ENCODE measurements around the gene ABR.

DNA sequence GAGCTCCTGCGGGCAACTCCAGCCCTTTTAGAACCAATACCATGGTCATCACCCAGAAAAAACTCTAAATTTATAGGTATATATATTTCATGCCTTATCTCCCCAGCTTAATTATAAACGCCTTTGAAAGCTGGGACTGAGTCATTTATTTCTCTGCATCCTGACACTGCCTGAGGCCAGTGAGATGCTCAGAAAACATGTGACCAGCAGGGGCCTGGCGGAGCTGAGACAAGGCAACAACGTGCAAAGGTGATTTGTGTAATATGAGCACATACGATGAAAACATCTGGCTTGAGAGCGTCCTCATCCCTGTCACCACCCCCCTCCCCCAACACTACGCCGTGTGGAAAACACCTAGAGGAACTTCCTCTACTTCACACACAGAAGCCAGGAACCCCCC lies 222.9 kb downstream of the ABR start:
- TF ChIP-seq, protein P1, sequence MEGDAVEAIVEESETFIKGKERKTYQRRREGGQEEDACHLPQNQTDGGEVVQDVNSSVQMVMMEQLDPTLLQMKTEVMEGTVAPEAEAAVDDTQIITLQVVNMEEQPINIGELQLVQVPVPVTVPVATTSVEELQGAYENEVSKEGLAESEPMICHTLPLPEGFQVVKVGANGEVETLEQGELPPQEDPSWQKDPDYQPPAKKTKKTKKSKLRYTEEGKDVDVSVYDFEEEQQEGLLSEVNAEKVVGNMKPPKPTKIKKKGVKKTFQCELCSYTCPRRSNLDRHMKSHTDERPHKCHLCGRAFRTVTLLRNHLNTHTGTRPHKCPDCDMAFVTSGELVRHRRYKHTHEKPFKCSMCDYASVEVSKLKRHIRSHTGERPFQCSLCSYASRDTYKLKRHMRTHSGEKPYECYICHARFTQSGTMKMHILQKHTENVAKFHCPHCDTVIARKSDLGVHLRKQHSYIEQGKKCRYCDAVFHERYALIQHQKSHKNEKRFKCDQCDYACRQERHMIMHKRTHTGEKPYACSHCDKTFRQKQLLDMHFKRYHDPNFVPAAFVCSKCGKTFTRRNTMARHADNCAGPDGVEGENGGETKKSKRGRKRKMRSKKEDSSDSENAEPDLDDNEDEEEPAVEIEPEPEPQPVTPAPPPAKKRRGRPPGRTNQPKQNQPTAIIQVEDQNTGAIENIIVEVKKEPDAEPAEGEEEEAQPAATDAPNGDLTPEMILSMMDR (IDR thresholded peaks at IDR 0.05; ENCODE audit: poor library complexity, severe bottlenecking): no peak
- no peak for TF ChIP-seq POLR2AphosphoS5 (IDR thresholded peaks at IDR 0.05)
- TF ChIP-seq EZH2 (IDR thresholded peaks at IDR 0.05; ENCODE audit: borderline replicate concordance, insufficient read depth, low read length, poor library complexity, severe bottlenecking): no peak
- TF ChIP-seq MXI1 (conservative IDR thresholded peaks at IDR 0.05; ENCODE audit: poor library complexity, severe bottlenecking): no peak
- TF ChIP-seq EP300 (conservative IDR thresholded peaks at IDR 0.05; ENCODE audit: poor library complexity, severe bottlenecking): no peak
- TF ChIP-seq SMC3 (conservative IDR thresholded peaks at IDR 0.05; ENCODE audit: poor library complexity): no peak
